Activated CD8-positive, alpha-beta memory T cell treated with anti-CD3 and anti-CD28 coated beads, Interleukin-2, amount 50 U/mL, for 4 hours (primary cell): ENCODE measurements around the gene LHX2.

Experiments
- DNase-seq: peaks from one replicate; pipeline ENCODE4 v3.0.0-alpha.2; 2020

Gene LHX2

DNA sequence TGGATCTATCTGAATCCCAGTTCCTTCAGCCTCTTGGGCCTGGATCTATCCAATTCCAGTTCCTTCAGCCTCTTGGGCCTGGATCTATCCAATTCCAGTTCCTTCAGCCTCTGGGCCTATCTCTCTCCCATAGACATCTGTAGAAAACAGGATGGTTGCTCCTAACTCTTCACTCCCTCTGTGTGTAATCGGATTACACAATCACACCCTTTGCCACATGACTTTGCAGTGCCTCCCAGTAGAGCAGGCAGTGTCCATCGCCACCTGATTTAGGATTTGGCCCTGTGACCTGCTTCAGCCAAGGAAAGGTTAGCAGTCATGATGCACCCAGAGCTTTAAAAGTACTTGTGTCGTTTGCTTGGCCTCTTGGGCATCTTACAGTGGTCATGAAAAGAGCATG lies 56.7 kb downstream of the LHX2 start:
- DNase-seq, result no peak

DNA sequence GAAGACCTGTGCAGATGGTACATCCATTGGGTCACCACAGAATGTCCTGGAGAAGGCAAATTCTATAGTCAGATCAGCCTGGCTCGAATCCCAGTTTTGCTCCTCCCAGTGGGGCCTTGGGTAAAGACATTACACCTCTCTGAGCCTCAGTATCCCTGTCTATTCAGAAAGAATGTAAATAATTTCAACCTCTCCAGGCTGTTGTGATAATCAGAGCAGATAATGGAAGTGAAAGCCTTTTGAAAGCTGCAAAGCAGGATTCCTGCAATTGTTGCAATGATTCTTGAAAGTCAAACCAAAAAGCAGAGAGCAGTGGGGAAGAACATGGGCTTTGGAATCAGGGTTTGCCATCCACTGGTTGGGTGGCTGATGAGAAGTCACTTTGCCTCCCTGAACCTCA lies 63.2 kb downstream of the LHX2 start:
- no peak for DNase-seq

DNA sequence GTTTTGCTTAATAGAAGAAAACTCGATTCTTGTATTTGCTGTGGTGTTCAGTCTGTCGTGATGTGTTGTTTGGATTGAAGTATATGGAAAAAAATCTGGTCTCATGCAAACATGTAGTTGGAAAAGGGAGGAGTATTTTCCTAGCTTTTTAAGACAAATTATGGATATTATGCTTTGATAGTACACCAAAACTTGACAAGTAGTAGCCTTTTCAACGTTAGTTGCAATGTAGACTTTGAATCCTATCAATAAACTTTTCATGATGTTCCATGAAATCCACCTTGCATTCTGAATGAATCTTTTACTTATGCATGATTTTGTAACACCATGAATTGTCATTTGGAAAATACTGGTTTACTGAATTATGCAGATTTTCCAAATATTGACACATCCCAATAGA lies 64.2 kb downstream of the LHX2 start:
- no peak for DNase-seq

DNA sequence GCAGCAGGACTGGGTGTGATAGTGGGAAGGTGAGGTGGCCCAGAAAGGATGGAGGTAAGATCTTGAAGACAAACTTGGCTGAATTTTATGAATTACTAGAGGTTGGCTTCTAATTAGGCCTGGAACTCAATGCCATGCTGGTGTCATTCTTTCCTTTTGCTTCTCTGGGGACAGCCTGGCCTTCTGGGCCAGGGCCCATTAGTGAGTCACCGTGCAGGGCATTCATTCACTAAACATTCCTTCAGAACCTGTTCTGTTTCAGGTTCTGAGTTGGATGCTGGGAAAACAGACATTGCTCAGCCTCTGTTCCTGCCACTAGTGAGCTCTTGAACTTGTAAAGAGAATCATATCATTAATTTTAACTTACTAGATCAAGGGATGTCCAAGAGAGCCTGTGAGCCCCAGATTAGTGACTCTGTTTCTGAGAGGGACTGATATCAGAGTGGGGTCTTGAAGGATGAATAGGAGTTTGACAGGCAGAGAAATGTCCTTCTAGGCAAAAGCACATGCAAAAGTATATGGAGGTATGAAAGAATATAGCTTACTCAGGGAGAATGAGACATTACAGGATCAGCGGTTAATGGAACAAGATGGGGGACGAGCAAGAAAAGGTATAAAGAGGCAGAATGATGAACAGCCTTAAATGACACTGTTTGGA lies 66.5 kb downstream of the LHX2 start:
- no peak for DNase-seq

DNA sequence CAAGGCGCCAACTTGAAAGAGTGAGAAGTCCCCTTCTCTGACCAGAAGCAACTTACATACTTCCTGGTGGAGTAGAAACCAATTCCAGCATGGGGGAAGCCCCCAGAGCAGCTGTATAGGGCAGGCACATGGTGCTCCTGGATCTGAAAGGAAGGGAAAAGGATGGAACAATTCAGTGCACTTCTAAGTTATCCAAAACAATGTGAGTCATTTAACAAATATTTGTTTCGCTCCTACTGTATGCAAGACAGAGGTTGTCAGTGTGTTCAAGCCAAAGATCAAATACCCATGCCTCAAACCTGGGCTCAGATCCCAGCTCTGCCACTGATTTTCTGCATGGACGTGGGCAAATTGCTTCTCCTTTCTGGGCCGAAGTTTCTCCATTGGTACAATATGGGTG lies 67.1 kb downstream of the LHX2 start:
- no peak for DNase-seq

DNA sequence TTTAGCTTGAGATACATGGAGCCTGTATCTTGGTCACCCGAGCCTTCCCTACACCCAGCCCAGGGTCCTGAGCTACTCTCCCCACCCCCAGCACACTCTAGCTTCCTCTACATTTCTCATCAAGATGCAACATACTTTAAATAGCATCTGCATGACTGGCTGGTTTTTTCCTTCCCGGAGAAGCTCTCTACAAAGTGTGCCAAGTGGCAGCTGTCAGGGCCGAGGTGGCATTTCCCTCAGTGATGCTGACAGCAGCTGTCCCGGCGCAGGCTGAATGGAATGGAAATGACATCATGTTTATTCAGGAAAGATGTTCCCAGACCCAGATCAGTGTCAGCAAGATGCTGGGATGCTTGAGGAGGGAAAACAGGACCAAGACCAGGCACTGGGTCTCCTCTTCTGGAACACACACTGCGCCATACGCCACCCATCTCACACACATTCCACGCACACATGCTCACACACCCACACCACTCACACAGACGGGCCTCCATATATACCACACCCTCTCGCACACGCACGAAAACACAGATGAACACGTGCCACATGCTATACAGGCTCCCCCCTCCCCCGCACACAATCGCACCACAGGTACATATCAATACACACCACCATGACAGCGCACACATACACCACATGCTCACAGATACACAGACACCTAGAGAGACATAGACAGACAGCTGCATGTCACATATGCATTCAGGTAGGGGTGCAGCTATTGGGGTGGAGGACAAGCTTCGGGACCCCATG lies 67.8 kb downstream of the LHX2 start:
- no peak for DNase-seq

DNA sequence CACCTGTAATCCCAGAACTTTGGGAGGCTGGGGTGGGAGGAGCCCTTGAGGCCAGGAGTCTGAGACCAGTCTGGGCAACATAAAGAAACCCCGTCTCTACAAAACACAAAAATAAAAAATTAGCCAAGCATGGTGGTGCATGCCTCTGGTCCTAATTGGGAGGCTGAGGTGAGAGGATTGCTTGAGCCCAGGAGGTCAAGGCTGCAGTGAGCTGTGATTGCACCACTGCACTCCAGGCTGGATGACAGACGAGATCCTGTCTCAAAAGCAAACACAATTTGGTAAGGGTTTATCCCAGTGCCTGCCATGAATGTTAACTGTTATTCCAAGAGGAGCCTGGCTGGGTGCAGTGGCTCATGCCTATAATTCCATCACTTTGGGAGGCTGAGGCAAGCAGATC lies 71.1 kb downstream of the LHX2 start:
- no peak for DNase-seq
